ENCODE data around the gene TOR1B. TPM values are rescaled to one million over a fixed set of nuclear protein-coding genes. Genes with fewer than 3 reads are reported as not detected.

Gene TOR1B
- total and polyA plus RNA-seq, 2 of the 4 experiments (the other 2 are of a cell fraction) = 15.6 to 21.0 TPM

GRCh38 chr9:129773262-129774048 lies 29.5 kb upstream of the TOR1B start (continued):
- TF ChIP-seq NFE2L2 (IDR thresholded peaks at IDR 0.05; ENCODE audit: low read depth, low read length) (no peak), MAFK (IDR thresholded peaks at IDR 0.05; ENCODE audit: low read depth, low read length) (no peak), CHD1 (IDR thresholded peaks at IDR 0.05; ENCODE audit: low read depth, low read length) (no peak)

GRCh38 chr9:129774791-129775447 lies 28.1 kb upstream of the TOR1B start:
- Histone ChIP-seq H3K27me3 (ENCODE audit: control insufficient read depth, insufficient read depth, low read length) (no peaks in the 10 kb centered on the region), H3K56ac (ENCODE audit: extremely low read depth, insufficient read depth, low read length) (no peak overlapping the region), H3K27ac (ENCODE audit: insufficient read depth, low read length) (no peak overlapping the region), H3K79me1 (ENCODE audit: low read depth in 1 of 2, low read length in 2 of 2) (no peaks in the 10 kb centered on the region), H3K9me1 (ENCODE audit: insufficient read depth, low read length) (peaks cover 19% of the 10 kb centered on the region), H4K20me1 (ENCODE audit: insufficient read depth, low read length) (no peaks in the 10 kb centered on the region), H2BK120ac (ENCODE audit: low read depth, low read length) (peak overlapping the region; percentile 57), H3K4me2 (ENCODE audit: low read depth, low read length) (no peak overlapping the region), H4K8ac (ENCODE audit: low read depth in 2 of 2, low read length in 2 of 2) (no peak overlapping the region), H2BK5ac (ENCODE audit: low read depth, low read length, poor library complexity, severe bottlenecking) (no peak overlapping the region), H3K4ac (ENCODE audit: low read depth, low read length) (peak overlapping the region; percentile 18), H2BK20ac (ENCODE audit: low read depth, low read length) (peak overlapping the region; percentile 86; the same call in 1 of the 2 replicates), H3K36me3 (ENCODE audit: control insufficient read depth, insufficient read depth, low read length) (no peaks in the 10 kb centered on the region), H2AK9ac (replicated peaks; ENCODE audit: low read depth, low read length, poor library complexity) (no peak overlapping the region), H3K18ac (ENCODE audit: low read depth, low read length) (no peak overlapping the region), H4K91ac (ENCODE audit: insufficient read depth, low read depth, low read length) (peak overlapping the region; percentile 38; the same call in 1 of the 2 replicates), H3K14ac (replicated peaks; ENCODE audit: low read depth, low read length) (no peak overlapping the region), H3K9me3 (ENCODE audit: control insufficient read depth, insufficient read depth, low read length) (no peaks in the 10 kb centered on the region), H4K5ac (ENCODE audit: low read depth, low read length) (no peak overlapping the region), H3K23ac (ENCODE audit: low read depth, low read length) (no peak overlapping the region), H3K4me1 (ENCODE audit: control insufficient read depth, insufficient read depth, low read length) (peaks cover 19% of the 10 kb centered on the region), H2BK15ac (ENCODE audit: low read depth, low read length) (peak overlapping the region; percentile 53; the same call in 1 of the 3 replicates), H2AFZ (replicated peaks; ENCODE audit: low read length, poor library complexity) (no peak overlapping the region), H2AK5ac (ENCODE audit: low read depth, low read length) (peak overlapping the region; percentile 86), H3K9ac (ENCODE audit: low read depth, low read length) (no peak overlapping the region), H3K4me3 (ENCODE audit: insufficient read depth, low read depth, low read length) (no peak overlapping the region)
- DNase-seq (no peak), ATAC-seq (ENCODE audit: low read depth) (no peak)
- BruUV-seq (replicated peaks) = no TSS peak
- WGBS, 2 experiments (ENCODE audit: extremely low coverage in 2 of 2, insufficient read length in 1 of 2) = 63% methylated on average over 11 of the region's 20 CpGs; no CpG with 5 or more reads in 1 of the 2 experiments
- ChIA-PET POLR2A (ENCODE audit: unreplicated experiment) (no interaction called here), CTCF (interaction anchor here (1.0 kb wide), 1 partner anchor 346 kb away, joined by 4 read pairs; no protein-coding TSS in a partner anchor)
- intact Hi-C loops (cut with micrococcal nuclease) (no loop called here), in situ Hi-C loops (cut with MboI; ENCODE audit: low sequenced_read_pairs) (no loop called here), dilution Hi-C loops (cut with HindIII; ENCODE audit: low sequenced_read_pairs, unreplicated experiment) (no loop called here)
- TF ChIP-seq RCOR1 (IDR thresholded peaks at IDR 0.05; ENCODE audit: insufficient replicate concordance, low read length) = no peak
- TF ChIP-seq NFE2L2 (IDR thresholded peaks at IDR 0.05; ENCODE audit: low read depth, low read length) = no peak
- no peak for TF ChIP-seq BHLHE40 (IDR thresholded peaks at IDR 0.05; ENCODE audit: low read depth, low read length)
- no peak for TF ChIP-seq CEBPB (IDR thresholded peaks at IDR 0.05; ENCODE audit: low read depth, low read length)
- no peak for TF ChIP-seq CHD1 (IDR thresholded peaks at IDR 0.05; ENCODE audit: low read depth, low read length)
- no peak for TF ChIP-seq MAFK (IDR thresholded peaks at IDR 0.05; ENCODE audit: low read depth, low read length)
- TF ChIP-seq MAZ (IDR thresholded peaks at IDR 0.05; ENCODE audit: borderline replicate concordance, low read depth, low read length) = no peak
- TF ChIP-seq RAD21 (IDR thresholded peaks at IDR 0.05; ENCODE audit: low read length) = no peak
- TF ChIP-seq ELK1 (IDR thresholded peaks at IDR 0.05; ENCODE audit: borderline replicate concordance, low read depth, low read length) = no peak
- no peak for TF ChIP-seq FOS (IDR thresholded peaks at IDR 0.05; ENCODE audit: low read depth, low read length)
- TF ChIP-seq POLR2A (IDR thresholded peaks at IDR 0.05; ENCODE audit: low read depth, low read length) = no peak
- TF ChIP-seq SMC3 (IDR thresholded peaks at IDR 0.05; ENCODE audit: low read depth, low read length) = no peak
- TF ChIP-seq, protein P1, sequence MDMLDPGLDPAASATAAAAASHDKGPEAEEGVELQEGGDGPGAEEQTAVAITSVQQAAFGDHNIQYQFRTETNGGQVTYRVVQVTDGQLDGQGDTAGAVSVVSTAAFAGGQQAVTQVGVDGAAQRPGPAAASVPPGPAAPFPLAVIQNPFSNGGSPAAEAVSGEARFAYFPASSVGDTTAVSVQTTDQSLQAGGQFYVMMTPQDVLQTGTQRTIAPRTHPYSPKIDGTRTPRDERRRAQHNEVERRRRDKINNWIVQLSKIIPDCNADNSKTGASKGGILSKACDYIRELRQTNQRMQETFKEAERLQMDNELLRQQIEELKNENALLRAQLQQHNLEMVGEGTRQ (IDR thresholded peaks at IDR 0.05; ENCODE audit: low read depth, low read length) = no peak
- TF ChIP-seq RFX5 (IDR thresholded peaks at IDR 0.05; ENCODE audit: low read depth, low read length) = no peak

All from IMR-90 (cell line).